NCI-H2171 treated with DMSO at 0.1 percent for 48 hours (cell line): ENCODE results near the gene GNB1L.

ENCODE experiments used
- DNase-seq: peaks from one replicate; lab custom pipeline; 2025; lab: John Stamatoyannopoulos, UW

The GNB1L gene

DNA sequence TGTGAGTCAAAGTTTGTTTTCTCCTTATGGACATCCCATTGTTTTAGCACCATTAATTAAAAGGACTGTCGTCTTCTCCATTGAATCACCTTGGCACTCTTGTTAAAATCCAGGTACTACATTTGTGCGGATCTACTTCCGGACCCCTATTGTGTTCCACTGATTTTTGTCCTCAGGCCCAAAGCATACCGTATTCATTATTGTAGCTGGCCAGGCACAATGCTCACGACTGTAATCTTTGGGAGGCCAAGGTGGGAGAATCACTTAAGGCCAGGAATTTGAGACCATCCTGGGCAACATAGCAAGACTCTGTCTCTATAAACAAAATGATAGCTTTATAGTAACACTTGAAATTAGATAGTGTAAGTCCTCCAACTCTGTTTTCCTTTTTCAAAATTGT, 8.9 kb upstream of the GNB1L start:
- no peak for DNase-seq

DNA sequence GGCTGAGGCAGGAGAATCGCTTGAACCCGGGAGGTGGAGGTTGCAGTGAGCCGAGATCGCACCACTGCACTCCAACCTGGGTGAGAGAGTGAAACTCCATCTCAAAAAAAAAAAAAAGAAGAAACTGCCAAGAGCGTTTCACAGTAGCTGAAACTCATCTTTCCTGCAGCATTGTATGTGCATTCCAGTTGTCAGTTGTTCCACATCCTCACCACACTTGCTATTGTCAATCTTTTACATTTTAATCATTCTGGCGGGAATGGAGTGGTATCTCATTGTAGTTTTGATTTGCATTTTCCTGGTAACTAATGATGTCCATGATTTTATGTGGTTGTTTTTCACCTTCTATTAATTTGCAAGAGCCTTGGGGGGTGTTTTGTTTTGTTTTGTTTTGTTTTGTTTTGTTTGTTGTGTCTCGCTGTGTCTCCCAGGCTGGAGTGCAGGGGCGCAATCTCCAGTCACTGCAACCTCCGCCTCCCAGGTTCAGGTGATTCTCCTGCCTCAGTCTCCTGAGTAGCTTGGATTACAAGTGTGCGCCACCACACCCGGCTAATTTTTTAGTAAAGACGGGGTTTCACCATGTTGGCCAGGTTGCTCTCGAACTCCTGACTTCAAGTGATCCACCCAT, 8.1 kb upstream of the GNB1L start:
- no peak for DNase-seq

DNA sequence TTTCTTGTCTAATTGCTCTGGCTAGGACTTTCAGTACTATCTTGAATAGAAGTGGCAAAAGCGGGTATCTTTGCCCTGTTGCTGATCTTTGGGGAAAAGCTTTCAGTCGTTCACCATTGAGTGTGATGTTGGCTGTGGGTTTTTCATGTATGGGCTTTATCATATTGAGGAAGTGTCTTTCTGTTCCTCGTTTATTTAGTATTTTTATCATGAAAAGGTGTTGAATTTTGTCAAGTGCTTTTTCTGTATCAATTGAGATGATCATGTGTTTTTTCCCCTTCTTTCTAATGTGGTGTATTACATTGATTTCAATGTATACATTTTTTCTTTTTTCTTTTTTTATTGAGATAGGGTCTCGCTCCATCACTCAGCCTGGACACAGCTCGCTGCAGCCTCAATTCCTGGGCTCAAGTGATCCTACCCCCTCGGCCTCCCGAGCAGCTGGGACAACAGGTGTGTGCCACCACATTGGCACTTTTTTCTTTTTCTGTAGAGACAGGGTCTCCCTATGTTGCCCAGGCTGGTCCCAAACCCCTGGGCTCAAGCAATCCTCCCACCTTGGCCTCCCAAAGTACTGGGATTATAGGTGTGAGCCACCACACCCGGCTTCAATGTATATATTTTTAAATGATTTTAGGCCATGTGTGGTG, 5.3 kb upstream of the GNB1L start:
- DNase-seq: no peak

DNA sequence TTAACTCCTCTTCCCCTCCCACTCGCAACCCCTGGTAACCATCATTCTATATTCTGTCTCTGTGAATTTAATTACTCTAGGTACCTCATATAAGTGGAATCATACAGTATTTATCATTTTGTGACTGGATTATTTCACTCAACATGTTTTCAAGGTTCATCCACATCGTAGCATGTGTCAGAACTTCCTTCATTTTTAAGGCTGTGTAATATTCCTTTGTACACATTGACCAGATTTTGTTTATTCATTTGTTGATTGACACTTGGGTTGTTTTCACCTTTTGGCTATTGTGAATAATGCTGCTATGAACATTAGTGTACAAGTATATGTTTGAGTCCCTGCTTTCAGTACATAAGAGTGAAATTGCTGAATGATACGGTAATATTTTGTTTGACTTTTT, 2.7 kb upstream of the GNB1L start:
- no peak for DNase-seq

DNA sequence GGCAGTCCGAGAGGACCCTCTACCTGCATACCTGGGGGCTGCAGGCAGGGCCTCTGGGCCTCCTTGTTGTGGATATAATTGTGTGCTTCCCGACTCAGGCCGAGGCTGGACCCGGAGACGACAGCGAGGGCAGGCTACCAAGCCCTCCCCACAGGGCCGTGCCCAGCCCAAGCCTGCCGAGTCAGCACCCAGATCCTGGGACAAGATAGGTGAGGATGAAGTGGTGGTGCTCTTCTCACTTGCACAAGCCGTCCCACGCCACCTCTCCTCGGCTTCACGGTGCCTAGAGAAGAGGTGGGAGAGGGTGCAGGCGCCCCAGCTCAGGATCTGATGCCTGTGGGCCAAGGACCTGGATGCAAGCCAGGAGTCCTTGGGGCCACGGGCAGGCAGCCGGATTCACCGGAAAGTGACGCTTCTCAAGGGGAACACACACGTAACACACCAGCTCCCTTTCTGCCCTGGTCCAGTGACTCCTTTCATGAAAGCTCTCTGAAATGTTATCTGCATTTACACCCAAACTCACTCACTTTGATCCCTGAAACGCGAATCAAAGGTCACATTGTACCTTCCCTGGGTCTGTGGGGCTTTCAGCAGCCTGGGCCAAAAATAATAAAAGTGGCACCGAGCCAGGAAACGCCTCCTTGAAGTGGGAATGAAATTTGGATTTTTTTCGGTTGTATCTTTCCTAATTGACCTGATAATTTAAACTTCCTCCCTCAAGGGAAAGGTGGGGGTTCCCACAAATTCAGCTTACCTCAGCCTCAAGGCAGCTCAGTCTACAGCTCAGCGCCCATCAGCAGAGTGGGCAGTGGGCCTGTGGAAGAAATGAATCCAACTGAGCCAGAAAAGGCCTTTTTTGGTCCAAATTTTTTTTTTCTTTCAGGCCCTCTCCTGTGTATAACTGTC, 1.1 kb upstream of the GNB1L start:
- DNase-seq: peak; percentile 68

DNA sequence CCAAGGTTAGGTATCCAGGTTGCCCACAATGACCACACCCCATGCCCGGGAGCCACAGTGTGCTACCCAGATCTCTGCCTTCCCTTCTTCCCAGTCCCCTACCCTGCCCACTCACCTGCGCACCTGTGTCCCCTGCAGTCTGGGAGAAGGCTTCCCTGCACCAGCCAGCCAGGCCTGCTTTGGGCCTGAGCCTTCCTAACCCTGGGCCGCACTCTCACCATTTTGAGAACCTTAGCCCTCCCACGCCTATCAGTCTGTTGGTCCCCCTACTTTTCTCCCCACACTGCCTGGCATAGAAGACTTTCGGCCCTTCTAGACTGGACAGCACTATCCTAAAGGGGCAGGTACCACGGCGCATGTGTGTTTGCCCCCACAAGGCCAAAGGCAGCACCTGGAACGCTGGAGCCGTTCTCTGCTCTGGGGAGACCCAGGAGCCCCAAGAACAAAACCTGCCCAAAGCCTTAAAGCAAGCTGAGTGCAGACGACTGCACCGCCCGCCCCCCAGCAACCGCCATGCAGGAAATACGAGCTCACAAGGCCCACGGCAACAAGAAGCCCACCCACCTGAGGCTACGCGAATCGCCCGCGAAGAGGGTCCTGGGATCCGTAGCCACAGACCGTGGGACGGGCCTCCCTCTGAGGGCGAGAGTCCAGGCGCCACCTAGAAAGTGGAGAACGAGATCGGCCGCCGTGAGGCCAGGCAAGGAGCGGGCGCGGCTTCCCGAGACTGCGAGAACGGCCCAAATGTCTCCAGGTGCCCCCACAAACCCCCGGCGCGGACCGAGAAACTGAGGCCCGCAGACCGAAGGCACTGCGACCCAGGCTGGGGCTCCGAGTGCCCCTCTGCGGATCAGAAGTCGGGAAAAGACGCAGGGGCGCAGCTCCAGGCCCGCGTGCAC, 546 bp downstream of the GNB1L start:
- no peak for DNase-seq

DNA sequence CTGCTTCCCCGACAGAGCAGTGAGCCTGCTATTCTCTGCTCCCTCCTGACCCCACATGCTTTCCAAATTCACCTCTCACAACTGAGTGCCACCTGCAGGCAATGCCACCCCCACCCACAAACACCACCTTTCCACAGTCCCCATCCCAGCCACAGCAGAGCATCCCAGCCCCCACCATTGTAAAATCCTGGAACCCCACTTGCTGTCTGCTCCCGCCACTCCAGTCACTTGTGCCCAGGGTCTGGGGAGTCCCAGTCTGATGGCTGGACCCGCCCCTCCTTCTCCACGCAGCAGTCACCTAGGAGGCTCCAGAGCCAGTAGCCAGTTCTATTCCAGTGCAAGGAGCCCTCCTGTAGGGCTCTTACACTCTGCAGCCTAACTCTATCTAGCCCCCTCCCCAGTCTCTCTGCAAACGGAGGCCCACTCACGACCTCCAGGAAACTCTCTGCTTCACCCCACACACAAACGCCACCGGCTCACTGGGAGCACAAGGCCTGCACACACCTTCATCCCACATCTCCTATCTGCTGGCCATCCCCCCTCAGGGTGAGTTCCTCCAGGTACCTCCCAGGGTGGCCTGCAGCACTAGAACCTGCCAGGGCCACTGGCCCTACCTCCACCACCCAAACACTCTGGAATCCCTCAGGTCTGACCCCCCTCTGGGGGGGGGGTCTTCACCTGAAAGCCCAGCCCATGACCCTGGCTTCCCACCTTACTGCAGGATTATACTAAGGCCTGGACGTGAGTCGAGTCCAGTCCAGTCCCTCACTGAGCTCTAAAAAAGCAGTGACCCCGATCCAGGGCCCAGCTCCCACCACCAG, 1.4 kb downstream of the GNB1L start:
- DNase-seq: no peak

DNA sequence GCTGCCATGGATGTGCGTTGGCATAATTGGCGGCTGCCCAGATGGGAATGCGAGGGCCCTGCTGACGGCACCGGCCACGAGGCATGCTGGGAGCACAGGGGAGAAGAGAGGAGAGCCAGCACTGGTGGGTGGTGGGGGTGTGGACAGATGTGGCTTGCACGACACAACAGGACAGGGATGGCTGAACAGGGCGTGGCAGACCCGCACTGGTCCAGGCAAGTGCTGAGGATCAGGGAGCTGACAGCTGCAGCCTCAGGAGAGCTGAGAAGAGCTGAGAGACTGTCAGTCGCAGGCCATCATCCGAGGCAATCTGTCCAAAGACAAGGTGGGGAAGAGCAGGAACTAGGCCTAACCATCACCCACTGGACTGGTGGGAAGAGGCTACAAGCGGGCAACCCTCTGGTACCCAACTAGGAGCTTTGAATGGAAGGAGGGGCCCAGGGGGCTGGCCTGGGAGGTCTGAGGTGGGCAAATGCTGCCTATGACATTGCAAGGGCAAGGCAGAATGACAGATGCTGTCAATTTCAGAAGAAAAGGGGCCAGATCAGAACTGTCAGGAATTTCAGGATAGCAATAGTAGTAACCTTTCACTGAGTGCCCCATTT, 2.4 kb downstream of the GNB1L start:
- DNase-seq: peak; percentile 23

DNA sequence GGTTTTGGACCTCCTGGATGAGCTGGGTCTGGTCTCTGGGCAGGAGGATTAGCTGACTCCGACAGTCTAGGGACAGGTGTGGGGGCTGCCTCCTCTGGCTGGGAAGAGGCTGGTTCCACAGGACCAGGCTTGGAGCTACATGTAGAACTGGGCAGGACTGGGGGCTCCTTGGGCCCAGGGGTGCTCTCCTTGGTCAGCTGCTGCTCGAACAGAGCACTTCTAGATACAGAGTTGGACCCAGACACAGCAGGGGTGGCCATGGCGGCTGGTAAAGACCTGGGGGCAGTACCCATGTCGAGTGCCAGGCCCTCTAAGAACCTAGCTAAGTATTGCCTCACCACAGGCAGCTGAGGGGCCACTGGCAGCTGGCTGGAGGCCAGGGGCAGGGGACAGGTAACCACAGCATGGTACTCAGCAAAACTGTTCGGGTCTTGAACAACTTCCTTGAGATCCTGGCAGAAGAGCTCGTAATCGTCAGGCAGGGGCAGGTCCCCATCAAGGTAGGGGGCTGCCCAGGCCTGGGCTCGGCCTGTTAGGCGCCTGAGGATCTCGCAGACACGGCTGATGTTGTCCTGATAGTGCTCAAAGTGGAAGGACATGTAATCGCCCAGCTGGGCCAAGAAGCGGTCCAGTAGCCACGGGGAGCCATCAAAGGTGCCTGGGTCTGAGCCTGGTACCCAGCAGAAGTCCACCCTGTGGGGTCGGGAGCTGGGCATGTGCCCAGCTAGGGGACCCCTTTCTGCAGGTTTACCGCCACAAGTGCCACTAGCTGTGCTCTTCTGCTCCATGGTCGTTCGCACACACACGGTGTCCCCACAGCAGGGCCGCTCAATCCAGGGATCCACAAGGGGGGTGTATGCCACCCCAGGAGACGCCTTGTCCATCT, 3.1 kb downstream of the GNB1L start:
- no peak for DNase-seq

DNA sequence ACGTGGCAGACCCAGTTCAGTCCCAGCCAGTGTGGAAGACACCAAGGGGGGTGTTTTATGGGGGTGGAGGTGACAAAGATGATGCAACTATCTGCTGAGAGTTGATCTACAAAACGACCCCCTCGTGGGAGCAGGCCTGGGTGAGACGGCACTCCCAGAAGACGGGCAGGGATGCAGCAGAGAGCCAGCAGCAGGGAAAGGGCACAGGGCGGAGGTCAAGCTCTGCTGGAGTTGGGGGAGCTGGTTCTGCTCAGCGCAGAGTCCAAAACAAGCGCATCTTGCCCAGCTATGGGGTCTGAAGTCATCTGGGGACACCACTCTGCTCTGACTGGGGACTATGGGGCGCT, 3.9 kb downstream of the GNB1L start:
- DNase-seq: no peak

DNA sequence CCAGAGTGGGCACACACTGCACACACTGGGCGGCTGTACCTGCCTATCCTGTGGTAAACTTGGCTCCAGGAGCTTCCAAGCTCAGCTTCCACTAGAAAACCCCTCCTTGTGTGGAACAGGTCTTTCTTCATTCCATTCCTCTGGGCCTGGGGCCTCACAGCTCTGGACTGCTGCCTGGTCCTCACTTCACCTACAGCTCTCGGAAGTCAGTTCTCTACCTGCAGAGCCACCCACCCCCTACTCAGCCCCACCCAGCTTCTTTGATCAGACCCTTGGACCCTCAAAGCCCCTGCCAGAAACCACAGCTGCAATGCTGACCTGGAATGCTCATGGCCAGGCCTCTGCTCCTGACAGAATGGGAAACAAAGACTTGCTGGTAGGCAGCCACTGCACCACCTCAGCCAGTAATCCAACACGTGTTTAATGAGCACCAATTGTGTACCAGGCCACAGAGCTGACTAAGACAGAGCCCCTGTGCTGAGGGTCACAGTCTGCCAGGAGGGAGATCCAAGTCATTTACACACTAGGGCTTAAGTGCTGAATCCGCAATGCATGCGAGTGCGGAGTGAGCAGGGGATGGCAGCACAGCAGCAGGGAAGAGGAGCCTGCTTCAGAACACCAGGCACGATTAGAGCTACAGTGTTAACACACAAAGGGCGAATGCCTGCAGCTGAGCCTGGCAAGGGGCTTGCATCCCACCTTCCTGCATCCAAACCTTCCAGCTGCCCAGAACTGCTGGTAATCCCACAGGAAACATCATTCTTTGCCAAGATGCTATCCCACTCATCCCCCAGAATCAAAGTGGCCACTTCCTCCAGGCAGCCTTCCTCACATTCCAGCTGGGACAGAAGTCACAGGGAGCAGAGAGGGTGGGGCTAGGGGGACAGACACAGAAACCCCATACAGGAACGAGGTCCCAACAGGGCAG, 4.6 kb downstream of the GNB1L start:
- no peak for DNase-seq

DNA sequence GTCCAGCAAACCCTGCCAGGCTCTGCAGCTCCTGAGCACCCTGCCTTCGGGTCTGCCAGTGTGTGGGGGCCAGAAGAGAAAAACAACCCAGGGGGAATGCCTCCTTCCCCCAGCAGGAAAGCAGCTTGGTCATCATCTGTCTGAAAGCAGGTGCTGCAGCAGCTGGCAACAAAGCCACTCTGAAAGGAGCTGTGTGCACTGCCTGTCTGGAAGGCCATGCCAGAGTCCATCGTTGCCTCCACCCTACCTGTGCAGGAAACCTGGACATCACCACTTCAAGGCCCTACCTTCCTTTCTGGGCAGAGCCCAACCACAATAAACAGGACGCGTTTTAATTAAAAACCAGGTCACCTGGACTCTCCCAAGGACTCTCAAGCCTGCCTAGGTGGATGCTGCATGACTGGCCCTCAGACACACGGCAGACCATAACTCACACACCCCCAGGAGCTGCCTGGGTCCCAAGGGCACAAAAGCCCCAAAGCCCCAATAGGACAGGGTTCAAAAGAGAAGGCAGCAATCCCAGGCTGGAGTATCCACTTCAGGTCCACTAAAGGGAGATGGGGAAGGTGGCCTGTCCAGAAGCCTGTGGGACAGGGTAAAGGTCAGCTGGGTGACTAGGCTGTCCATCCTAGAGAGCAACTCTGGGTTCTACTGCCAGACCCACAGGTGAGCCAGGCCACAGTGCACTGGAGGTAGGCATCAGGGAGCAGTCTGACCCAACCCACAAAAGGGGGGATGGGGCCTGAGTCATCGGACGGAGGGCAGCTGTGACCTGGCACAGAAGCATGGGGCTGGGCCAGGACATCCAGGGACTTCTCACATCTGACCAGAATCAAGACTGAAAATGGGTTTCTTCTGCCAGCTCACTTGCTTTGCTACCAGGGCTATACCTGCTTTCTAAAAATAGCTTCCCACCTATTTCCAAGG, 6.1 kb downstream of the GNB1L start:
- DNase-seq: no peak

DNA sequence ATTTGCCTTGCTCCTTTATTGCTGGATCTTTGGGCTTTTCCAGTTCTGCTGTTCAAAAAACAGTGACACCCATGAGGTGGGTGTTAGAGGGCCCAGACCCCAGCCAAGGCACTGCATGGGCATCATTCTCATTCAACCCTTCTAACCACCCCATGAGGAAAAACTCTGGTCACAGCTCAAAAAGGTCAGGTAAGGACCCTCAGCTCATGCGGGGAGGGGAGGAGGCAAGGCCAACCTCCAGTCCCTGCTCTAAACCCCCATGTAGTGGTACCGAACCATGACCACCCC, 7.4 kb downstream of the GNB1L start:
- no peak for DNase-seq

DNA sequence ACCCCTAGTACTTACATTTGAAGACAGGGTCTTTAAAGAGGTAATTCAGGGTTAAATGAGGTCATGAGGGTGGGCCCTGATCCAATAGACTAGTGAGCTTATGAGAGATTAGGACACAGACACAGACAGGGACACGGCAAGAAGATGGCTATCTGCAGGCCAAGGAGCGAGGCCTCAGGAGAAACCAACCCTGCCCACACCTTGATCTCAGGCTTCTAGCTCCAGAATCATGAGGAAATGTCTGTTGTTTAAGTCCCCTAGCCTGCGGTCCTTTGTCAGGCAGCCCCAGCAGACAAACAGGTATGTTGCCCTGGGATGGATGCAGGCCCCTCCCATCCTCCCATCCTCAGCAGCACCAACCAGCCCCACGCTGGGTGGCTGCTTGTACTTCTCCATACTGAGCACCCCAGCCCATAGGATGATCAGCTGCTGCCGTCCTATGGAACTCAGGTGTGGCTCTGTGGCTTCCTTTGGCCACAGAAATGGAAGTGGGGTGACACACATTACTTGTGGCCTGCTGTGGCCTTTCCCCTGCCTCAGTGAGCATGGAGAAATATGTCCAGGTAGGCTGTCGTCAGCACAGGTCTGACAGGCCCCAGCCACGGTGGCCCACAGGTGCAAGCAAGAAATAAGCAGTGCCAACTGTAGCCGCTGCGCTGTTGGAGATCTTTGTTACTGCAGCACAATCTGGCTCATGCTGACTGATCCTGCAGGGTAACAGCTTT, 7.9 kb downstream of the GNB1L start:
- DNase-seq: no peak

DNA sequence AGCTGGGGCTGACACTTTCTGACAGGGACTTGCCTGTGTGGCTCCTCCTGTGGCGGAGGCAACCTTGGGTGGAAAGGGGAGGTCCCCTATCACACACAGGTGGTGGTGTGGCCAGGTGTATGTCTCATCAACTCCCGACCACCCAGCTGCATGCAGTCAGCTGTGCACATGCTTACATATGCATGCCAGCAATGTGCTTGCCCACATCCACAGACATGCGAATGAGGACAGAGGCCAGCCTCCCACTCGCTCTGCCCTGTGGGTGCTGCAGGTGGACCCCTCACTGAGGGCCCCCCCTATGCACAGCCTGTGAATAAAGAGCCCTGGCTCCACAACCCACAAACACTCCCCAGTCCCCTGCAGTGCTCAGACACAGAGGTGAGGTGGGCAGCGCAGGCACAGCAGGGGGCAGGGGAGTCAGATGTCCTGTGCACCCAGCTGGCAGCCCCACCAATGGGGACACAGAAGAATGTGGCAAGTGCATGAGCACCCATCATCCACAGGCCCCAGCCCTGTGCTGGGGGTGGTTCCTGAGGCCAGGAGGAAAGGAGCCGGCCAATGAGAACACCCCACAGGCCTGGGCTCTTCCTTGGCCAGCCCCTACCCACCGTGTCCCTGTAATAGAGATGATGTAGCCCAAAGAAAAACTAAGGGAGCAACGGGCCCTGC, 9.5 kb downstream of the GNB1L start:
- DNase-seq: no peak

DNA sequence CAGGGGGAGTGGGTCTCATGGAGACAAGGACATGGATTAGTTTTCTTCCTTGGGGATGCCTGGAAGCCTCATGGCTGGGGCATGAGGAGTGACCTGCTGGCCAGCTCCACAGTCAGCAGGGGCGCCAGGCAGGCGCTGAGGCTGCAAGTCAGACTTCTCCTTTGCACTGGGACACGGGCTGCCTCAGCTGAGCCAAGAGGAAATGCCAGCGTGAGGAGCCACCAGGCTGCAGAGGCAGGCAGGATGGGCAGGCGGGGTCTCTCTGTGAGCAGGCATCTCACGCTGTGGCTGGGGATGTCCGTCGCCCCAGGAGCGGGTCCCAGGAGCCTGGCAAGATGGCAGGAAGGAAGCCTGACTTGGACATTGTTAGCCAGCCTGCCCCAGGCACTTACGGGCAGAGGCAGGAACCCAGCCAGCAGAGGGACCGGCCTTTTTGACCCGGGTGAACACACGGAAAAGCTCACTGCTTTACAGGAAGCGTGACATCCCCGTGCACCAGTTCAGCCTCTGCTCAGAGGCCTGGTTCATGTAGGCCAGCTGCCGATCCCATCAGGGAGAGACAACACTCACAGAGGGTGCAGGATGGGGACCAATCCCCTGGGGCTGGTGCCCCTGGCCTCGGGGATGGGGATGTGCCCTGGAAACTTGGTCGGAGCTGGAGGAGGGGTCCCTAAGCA, 10.2 kb downstream of the GNB1L start:
- no peak for DNase-seq
